ENCODE data around the gene TMEM201.

TMEM201 gene

DNA sequence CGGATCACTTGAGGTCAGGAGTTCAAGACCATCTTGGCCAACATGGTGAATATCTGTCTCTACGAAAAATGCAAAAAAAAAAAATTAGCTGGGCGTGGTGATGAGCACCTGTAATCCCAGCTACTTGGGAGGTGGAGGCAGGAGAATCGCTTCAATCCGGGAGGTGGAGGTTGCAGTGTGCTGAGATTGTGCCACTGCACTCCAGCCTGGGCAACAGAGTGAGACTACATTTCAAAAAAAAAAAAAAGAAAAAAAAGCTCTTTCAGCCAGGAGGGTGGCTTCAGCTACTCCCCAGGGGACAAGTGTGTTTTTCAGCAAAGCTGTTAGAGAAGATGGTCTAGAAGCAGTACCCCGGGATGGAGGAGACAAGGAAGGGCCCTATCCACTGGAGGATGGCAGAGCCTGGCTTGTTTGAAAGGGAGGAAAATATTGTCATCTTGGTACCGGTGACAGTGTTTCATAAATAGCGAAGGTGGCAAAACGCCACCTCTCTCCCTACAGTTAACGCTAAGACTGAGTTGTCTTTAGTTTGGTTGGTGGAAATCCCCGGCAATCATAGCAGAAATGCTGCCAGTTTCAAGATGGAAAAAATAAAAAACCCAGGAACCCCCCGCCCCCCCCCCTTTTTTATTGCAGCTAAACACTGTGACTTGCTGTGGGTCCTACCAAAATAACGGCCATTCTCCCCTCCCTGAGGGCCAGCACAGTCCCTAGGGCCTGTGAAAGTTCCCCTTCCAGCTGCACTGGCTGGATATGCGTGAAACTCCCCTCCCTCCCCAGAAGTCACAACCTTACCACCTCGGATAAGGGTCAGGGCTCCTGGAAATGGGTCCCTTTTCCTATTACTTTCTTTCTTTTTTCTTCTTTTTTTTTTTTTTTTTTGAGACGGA is 66.4 kb downstream of the TMEM201 start:
- DNase-seq, result no peak

DNA sequence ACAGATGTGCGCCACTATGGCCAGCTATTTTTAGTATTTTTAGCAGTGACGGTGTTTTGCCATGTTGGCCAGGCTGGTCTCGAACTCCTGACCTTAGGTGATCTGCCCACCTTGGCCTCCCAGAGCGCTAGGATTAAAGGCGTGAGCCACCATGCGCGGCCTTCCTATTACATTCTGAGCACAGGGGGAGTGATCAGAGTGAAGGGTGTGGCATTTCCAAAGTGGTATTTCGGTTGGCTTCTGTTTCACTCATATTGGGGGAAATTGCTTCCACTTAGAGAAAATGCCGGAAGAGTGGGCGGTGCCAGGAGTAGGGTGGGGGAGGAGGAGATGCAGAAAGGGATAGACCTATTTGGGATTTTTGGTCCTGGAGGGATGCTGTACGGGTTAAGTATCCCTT is 67.1 kb downstream of the TMEM201 start:
- no peak for DNase-seq

DNA sequence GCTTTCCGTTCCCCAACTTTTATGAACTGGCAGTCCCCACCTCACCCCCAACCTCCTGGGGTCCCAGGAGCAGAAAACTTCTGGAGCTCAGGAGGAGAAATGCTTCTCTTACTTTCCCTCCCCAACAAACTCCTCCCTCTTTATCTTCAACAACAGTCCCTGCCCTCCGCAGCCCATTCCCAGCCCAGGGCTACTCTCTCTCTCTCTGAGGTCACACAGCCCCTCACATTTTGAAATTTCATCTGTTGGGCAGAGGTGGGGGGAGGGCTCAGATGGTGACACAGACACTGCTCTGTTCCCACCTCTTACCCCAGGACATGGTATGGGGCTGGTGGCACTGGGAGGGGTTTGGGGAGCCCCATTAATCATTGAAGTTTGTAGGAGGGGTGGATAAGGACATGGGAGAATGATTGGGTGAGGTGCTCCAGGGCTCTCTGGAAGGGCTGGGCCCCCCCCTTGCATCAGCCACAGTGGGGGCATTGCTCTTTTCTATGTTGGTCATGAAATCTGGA is 68.9 kb downstream of the TMEM201 start:
- DNase-seq, result no peak

DNA sequence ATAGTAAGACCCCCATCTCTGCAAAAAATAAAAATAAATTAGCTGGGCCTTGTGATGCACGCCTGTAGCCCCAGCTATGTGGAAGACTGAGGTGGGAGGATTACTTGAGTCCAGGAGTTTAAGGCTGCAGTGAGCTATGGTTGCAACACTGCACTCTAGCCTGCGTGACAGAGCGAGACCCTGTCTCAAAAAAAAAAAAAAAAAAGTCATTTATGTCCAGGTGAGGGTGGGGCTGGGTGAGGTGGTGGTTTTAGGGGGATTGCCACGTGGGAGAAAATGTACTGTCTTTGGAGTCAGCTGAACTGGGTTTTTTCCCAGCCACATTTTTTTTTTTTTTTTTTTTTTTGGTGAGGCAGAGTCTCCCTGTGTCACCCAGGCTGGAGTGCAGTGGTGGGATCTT is 69.5 kb downstream of the TMEM201 start:
- DNase-seq, result no peak

DNA sequence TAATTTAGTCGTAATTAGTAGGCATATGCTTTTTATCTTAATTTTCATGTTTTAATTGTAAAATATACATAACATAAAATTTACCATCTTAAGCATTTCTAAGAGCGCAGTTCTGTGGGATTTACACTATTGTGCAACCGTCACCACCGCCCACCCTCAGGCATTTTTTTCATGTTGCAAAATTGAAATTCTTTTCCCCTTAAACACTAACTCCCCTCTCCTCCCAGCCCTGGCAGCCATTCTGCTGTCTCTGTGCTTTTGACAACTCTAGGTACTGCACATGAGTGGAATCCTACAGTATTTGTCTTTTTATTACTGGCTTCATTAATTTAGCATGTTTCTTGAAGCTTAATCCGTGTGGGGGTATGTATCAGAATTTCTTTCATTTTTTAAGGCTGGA is 70.6 kb downstream of the TMEM201 start:
- no peak for DNase-seq

DNA sequence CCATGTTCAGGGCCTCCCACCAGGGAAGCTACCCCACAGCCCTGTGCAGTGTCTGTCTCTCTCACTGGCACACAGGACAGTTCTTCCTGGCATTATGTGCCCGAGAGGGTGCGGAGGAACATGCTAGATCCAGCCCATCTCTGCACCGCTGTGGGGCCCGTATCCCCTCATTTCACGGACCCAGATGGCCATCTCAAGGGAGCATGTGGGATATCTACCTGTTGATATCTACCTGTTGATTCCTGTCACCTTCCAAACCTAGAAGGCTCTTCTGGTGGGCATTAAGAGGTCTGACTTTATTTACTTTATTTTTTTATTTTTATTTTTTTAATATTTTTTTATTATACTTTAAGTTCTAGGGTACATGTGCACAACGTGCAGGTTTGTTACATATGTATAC is 74.5 kb downstream of the TMEM201 start:
- DNase-seq, result no peak

Measured in Kasumi-1 (cell line).